Measurements from ENCODE around the gene YTHDF1.

Gene YTHDF1

GRCh38 chr20:63191400-63191799 lies 24.5 kb downstream of the YTHDF1 start:
- H3K4me1 ChIP-seq (ENCODE audit: control insufficient read depth, insufficient read depth, low read length): no peaks in the 10 kb centered on the region
- peaks cover 8 to 9% of the 10 kb centered on the region in 2 donors for H3K36me3 ChIP-seq (ENCODE audit: control insufficient read depth in 2 of 2, insufficient read depth in 2 of 2, low read length in 2 of 2)
- no peaks in the 10 kb centered on the region for H3K27me3 ChIP-seq (ENCODE audit: control insufficient read depth in 1 of 2, insufficient read depth in 2 of 2, low read length in 2 of 2)
- no peak overlapping the region for H3K4me3 ChIP-seq (ENCODE audit: low read length in 2 of 2)
- no peaks in the 10 kb centered on the region for H3K9me3 ChIP-seq (ENCODE audit: control insufficient read depth in 2 of 2, low read length in 2 of 2)
- no peak overlapping the region for H3K9ac ChIP-seq (ENCODE audit: low read length in 2 of 2)
- H3K27ac ChIP-seq (ENCODE audit: low read length): no peak overlapping the region

- Histone ChIP-seq H3K36me3 (ENCODE audit: control insufficient read depth in 2 of 2, insufficient read depth in 2 of 2, low read length in 2 of 2) (peaks cover 8 to 9% of the 10 kb centered on the region in 2 donors), H3K9ac (ENCODE audit: low read length in 2 of 2) (no peak overlapping the region), H3K9me3 (ENCODE audit: control insufficient read depth in 2 of 2, low read length in 2 of 2) (no peaks in the 10 kb centered on the region), H3K27me3 (ENCODE audit: control insufficient read depth in 1 of 2, insufficient read depth in 2 of 2, low read length in 2 of 2) (no peaks in the 10 kb centered on the region), H3K27ac (ENCODE audit: low read length) (no peak overlapping the region), H3K4me3 (ENCODE audit: low read length in 2 of 2) (no peak overlapping the region), H3K4me1 (ENCODE audit: control insufficient read depth, insufficient read depth, low read length) (no peaks in the 10 kb centered on the region)
Observed at GRCh38 chr20:63190828-63191227, 25.1 kb downstream of the YTHDF1 start.

GRCh38 chr20:63189846-63190559 lies 25.9 kb downstream of the YTHDF1 start:
- H3K9me3 ChIP-seq (ENCODE audit: control insufficient read depth in 2 of 2, low read length in 2 of 2): no peaks in the 10 kb centered on the region
- no peak overlapping the region for H3K27ac ChIP-seq (ENCODE audit: low read length)
- H3K27me3 ChIP-seq (ENCODE audit: control insufficient read depth in 1 of 2, insufficient read depth in 2 of 2, low read length in 2 of 2): no peaks in the 10 kb centered on the region
- no peak overlapping the region for H3K4me3 ChIP-seq (ENCODE audit: low read length in 2 of 2)
- no peaks in the 10 kb centered on the region for H3K4me1 ChIP-seq (ENCODE audit: control insufficient read depth, insufficient read depth, low read length)
- peaks cover 2 to 3% of the 10 kb centered on the region in 2 donors for H3K36me3 ChIP-seq (ENCODE audit: control insufficient read depth in 2 of 2, insufficient read depth in 2 of 2, low read length in 2 of 2)
- H3K9ac ChIP-seq (ENCODE audit: low read length in 2 of 2): no peak overlapping the region

GRCh38 chr20:63189322-63189642 lies 26.6 kb downstream of the YTHDF1 start:
- no peak overlapping the region for H3K9ac ChIP-seq (ENCODE audit: low read length in 2 of 2)
- H3K27me3 ChIP-seq (ENCODE audit: control insufficient read depth in 1 of 2, insufficient read depth in 2 of 2, low read length in 2 of 2): no peaks in the 10 kb centered on the region
- no peak overlapping the region for H3K4me3 ChIP-seq (ENCODE audit: low read length in 2 of 2)
- no peaks in the 10 kb centered on the region for H3K9me3 ChIP-seq (ENCODE audit: control insufficient read depth in 2 of 2, low read length in 2 of 2)
- H3K27ac ChIP-seq (ENCODE audit: low read length): no peak overlapping the region
- no peaks in the 10 kb centered on the region for H3K4me1 ChIP-seq (ENCODE audit: control insufficient read depth, insufficient read depth, low read length)
- no peaks in the 10 kb centered on the region for H3K36me3 ChIP-seq (ENCODE audit: control insufficient read depth in 2 of 2, insufficient read depth in 2 of 2, low read length in 2 of 2)

- no peak overlapping the region for H3K27ac ChIP-seq (ENCODE audit: low read length)
- no peak overlapping the region for H3K9ac ChIP-seq (ENCODE audit: low read length in 2 of 2)
- H3K9me3 ChIP-seq (ENCODE audit: control insufficient read depth in 2 of 2, low read length in 2 of 2): no peaks in the 10 kb centered on the region
- H3K27me3 ChIP-seq (ENCODE audit: control insufficient read depth in 1 of 2, insufficient read depth in 2 of 2, low read length in 2 of 2): no peaks in the 10 kb centered on the region
- H3K4me1 ChIP-seq (ENCODE audit: control insufficient read depth, insufficient read depth, low read length): no peaks in the 10 kb centered on the region
- H3K4me3 ChIP-seq (ENCODE audit: low read length in 2 of 2): no peak overlapping the region
- H3K36me3 ChIP-seq (ENCODE audit: control insufficient read depth in 2 of 2, insufficient read depth in 2 of 2, low read length in 2 of 2): no peaks in the 10 kb centered on the region
Observed at GRCh38 chr20:63188641-63189321, 27.1 kb downstream of the YTHDF1 start.

GRCh38 chr20:63188159-63188442 lies 27.8 kb downstream of the YTHDF1 start:
- Histone ChIP-seq H3K4me3 (ENCODE audit: low read length in 2 of 2) (no peak overlapping the region), H3K27ac (ENCODE audit: low read length) (no peak overlapping the region), H3K9me3 (ENCODE audit: control insufficient read depth in 2 of 2, low read length in 2 of 2) (no peaks in the 10 kb centered on the region), H3K27me3 (ENCODE audit: control insufficient read depth in 1 of 2, insufficient read depth in 2 of 2, low read length in 2 of 2) (peaks cover 2 to 6% of the 10 kb centered on the region in 2 donors), H3K9ac (ENCODE audit: low read length in 2 of 2) (no peak overlapping the region), H3K36me3 (ENCODE audit: control insufficient read depth in 2 of 2, insufficient read depth in 2 of 2, low read length in 2 of 2) (no peaks in the 10 kb centered on the region), H3K4me1 (ENCODE audit: control insufficient read depth, insufficient read depth, low read length) (no peaks in the 10 kb centered on the region)

GRCh38 chr20:63187338-63188158 lies 28.4 kb downstream of the YTHDF1 start:
- Histone ChIP-seq H3K36me3 (ENCODE audit: control insufficient read depth in 2 of 2, insufficient read depth in 2 of 2, low read length in 2 of 2) (no peaks in the 10 kb centered on the region), H3K27ac (ENCODE audit: low read length) (no peak overlapping the region), H3K4me3 (ENCODE audit: low read length in 2 of 2) (no peak overlapping the region), H3K4me1 (ENCODE audit: control insufficient read depth, insufficient read depth, low read length) (no peaks in the 10 kb centered on the region), H3K9ac (ENCODE audit: low read length in 2 of 2) (no peak overlapping the region), H3K27me3 (ENCODE audit: control insufficient read depth in 1 of 2, insufficient read depth in 2 of 2, low read length in 2 of 2) (peaks cover 4 to 9% of the 10 kb centered on the region in 2 donors), H3K9me3 (ENCODE audit: control insufficient read depth in 2 of 2, low read length in 2 of 2) (no peaks in the 10 kb centered on the region)

GRCh38 chr20:63186528-63187316 lies 29.2 kb downstream of the YTHDF1 start:
- Histone ChIP-seq H3K36me3 (ENCODE audit: control insufficient read depth in 2 of 2, insufficient read depth in 2 of 2, low read length in 2 of 2) (no peaks in the 10 kb centered on the region), H3K9me3 (ENCODE audit: control insufficient read depth in 2 of 2, low read length in 2 of 2) (no peaks in the 10 kb centered on the region)

GRCh38 chr20:63186084-63186483 lies 29.8 kb downstream of the YTHDF1 start:
- no peaks in the 10 kb centered on the region for H3K9me3 ChIP-seq (ENCODE audit: control insufficient read depth in 2 of 2, low read length in 2 of 2)
- H3K4me3 ChIP-seq (ENCODE audit: low read length in 2 of 2): no peak overlapping the region
- no peaks in the 10 kb centered on the region for H3K36me3 ChIP-seq (ENCODE audit: control insufficient read depth in 2 of 2, insufficient read depth in 2 of 2, low read length in 2 of 2)
- H3K9ac ChIP-seq (ENCODE audit: low read length in 2 of 2): no peak overlapping the region
- no peaks in the 10 kb centered on the region for H3K4me1 ChIP-seq (ENCODE audit: control insufficient read depth, insufficient read depth, low read length)
- H3K27me3 ChIP-seq (ENCODE audit: control insufficient read depth in 1 of 2, insufficient read depth in 2 of 2, low read length in 2 of 2): peaks cover 6 to 9% of the 10 kb centered on the region in 2 donors
- no peak overlapping the region for H3K27ac ChIP-seq (ENCODE audit: low read length)

More at GRCh38 chr20:63186528-63187316, 29.2 kb downstream of the YTHDF1 start:
- Histone ChIP-seq H3K9ac (ENCODE audit: low read length in 2 of 2) (no peak overlapping the region), H3K27ac (ENCODE audit: low read length) (no peak overlapping the region), H3K27me3 (ENCODE audit: control insufficient read depth in 1 of 2, insufficient read depth in 2 of 2, low read length in 2 of 2) (peaks cover 4 to 9% of the 10 kb centered on the region in 2 donors), H3K4me1 (ENCODE audit: control insufficient read depth, insufficient read depth, low read length) (no peaks in the 10 kb centered on the region), H3K4me3 (ENCODE audit: low read length in 2 of 2) (no peak overlapping the region)

GRCh38 chr20:63185215-63185796 lies 30.6 kb downstream of the YTHDF1 start:
- H3K27me3 ChIP-seq (ENCODE audit: control insufficient read depth in 1 of 2, insufficient read depth in 2 of 2, low read length in 2 of 2): peaks cover 14 to 15% of the 10 kb centered on the region in 2 donors
- H3K36me3 ChIP-seq (ENCODE audit: control insufficient read depth in 2 of 2, insufficient read depth in 2 of 2, low read length in 2 of 2): no peaks in the 10 kb centered on the region
- no peaks in the 10 kb centered on the region for H3K4me1 ChIP-seq (ENCODE audit: control insufficient read depth, insufficient read depth, low read length)
- H3K27ac ChIP-seq (ENCODE audit: low read length): no peak overlapping the region
- no peak overlapping the region for H3K4me3 ChIP-seq (ENCODE audit: low read length in 2 of 2)
- no peak overlapping the region for H3K9ac ChIP-seq (ENCODE audit: low read length in 2 of 2)
- H3K9me3 ChIP-seq (ENCODE audit: control insufficient read depth in 2 of 2, low read length in 2 of 2): no peaks in the 10 kb centered on the region

All from stomach smooth muscle (tissue), 2 donors.